Neutrophil (primary cell): ENCODE data around the gene CLCA1.

ENCODE experiments used
- H3K27ac ChIP-seq: fragments of 200-600 bp; sonication (generic); 2 replicates; pipeline ENCODE4 v1.5.1; 2016; ENCODE audit warnings: mild to moderate bottlenecking, moderate library complexity
- H3K27me3 ChIP-seq: fragments of 200-600 bp; sonication (generic); 2 replicates; pipeline ENCODE4 v1.6.0; 2016; ENCODE audit warnings: mild to moderate bottlenecking
- H3K36me3 ChIP-seq: fragments of 200-600 bp; sonication (generic); 2 replicates; pipeline ENCODE4 v1.5.1; 2017
- H3K4me1 ChIP-seq, 2 experiments: fragments of 200-600 bp in 1 of 2; sonication (generic) in 1 of 2; 1 replicate in 1 of 2; 2 replicates in 1 of 2; pipeline versions ENCODE4 v1.5.1 to v1.6.1; 2013 to 2016; ENCODE audit warnings: low read depth in 1 of 2, low read length in 1 of 2, mild to moderate bottlenecking in 1 of 2, moderate library complexity in 1 of 2; ENCODE audit not compliant: control insufficient read depth in 1 of 2, insufficient read depth in 1 of 2
- H3K4me3 ChIP-seq, 2 experiments: fragments of 200-600 bp in 1 of 2; sonication (generic) in 1 of 2; 1 replicate in 1 of 2; 2 replicates in 1 of 2; pipeline ENCODE4 v1.5.1; 2013 to 2016; ENCODE audit warnings: low read depth in 1 of 2, low read length in 1 of 2, mild to moderate bottlenecking in 1 of 2, moderate library complexity in 1 of 2
- H3K9me3 ChIP-seq: fragments of 200-600 bp; sonication (generic); 2 replicates; pipeline ENCODE4 v1.5.1; 2016
- TF ChIP-seq, protein P1 (sequence below): fragments of 200-600 bp; sonication (generic); IDR thresholded peaks from 2 replicates; pipeline ENCODE4 v1.5.1; 2016; ENCODE audit warnings: antibody characterized with exemption

CLCA1 gene

DNA sequence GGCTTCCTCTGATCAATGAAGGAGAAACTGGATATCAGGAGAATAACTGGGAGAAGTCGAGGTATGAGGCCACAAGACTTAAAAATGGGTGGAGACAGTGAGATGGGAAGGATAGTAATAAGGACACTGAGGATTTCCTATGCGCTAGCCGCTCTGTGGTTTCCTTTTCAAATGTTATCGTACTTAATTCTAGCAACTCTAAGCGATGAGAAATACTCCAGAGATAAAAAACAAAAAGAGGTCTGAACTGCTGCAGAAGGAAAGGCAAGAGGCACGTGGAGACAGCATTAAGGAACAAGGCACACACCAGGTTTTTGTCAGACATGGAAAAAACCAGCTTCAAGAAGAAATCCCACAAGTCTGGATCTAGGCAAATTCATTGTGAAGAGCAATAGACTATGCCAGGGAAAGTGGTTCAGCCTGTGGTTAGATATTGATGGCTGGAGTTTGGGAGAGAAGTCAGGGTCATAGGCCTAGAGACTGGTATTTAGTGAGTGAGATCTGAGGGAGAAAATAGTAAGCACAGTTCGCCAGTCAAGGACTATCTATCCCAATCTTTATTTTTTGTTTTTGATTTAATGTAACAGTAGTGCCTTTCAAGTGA, 39.5 kb upstream of the CLCA1 start:
- peaks cover 8% of the 10 kb centered on the region for H3K27me3 ChIP-seq
- TF ChIP-seq, protein P1, sequence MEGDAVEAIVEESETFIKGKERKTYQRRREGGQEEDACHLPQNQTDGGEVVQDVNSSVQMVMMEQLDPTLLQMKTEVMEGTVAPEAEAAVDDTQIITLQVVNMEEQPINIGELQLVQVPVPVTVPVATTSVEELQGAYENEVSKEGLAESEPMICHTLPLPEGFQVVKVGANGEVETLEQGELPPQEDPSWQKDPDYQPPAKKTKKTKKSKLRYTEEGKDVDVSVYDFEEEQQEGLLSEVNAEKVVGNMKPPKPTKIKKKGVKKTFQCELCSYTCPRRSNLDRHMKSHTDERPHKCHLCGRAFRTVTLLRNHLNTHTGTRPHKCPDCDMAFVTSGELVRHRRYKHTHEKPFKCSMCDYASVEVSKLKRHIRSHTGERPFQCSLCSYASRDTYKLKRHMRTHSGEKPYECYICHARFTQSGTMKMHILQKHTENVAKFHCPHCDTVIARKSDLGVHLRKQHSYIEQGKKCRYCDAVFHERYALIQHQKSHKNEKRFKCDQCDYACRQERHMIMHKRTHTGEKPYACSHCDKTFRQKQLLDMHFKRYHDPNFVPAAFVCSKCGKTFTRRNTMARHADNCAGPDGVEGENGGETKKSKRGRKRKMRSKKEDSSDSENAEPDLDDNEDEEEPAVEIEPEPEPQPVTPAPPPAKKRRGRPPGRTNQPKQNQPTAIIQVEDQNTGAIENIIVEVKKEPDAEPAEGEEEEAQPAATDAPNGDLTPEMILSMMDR = no peak
- H3K4me3 ChIP-seq = no peak overlapping the region
- no peak overlapping the region for H3K27ac ChIP-seq
- H3K9me3 ChIP-seq = no peaks in the 10 kb centered on the region
- peaks cover 7 to 8% of the 10 kb centered on the region in 2 experiments for H3K4me1 ChIP-seq
- H3K36me3 ChIP-seq = no peaks in the 10 kb centered on the region

DNA sequence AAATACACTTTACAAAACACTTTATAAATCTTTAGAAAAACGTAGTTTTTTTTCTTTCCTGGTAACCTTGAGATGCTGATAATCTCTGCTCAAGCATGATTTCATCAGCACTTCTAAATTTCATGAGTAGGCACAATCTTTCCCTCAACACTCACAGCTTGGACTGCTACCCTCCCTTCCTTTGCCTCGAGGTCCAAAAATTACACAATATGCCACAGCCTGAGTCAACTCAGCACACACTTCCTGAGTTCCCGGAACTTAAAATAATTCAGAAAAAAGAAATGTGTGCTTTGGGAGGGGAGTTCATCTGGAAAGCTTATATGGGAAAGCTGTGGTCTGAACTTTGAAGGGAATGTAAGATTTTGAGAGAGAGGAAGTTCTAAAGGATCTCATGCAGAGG, 38.9 kb upstream of the CLCA1 start:
- H3K4me3 ChIP-seq = no peak overlapping the region
- H3K9me3 ChIP-seq = no peaks in the 10 kb centered on the region
- TF ChIP-seq, protein P1 = no peak
- no peak overlapping the region for H3K27ac ChIP-seq
- H3K36me3 ChIP-seq = no peaks in the 10 kb centered on the region
- H3K4me1 ChIP-seq = peaks cover 7 to 8% of the 10 kb centered on the region in 2 experiments
- H3K27me3 ChIP-seq = peaks cover 8% of the 10 kb centered on the region

DNA sequence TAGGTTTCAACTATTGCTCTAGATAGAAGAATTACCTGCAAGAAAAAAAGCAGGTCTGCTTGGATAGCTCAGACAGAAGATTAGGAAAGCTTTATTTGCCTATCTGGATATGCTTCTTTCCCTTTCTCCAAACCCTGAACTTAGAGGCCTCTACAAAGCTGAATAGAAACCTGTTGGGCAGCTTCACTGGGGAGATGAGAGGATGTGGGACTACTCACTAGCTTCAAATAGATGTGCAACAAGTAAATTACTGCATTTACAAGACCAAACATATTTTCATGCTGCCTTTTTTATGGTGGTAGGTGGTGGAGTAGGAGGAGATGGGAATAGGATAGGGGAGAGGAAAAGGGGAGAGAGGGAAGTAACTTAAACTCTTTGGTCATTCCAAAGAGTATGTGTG, 38.4 kb upstream of the CLCA1 start:
- H3K9me3 ChIP-seq = no peaks in the 10 kb centered on the region
- H3K36me3 ChIP-seq = no peaks in the 10 kb centered on the region

DNA sequence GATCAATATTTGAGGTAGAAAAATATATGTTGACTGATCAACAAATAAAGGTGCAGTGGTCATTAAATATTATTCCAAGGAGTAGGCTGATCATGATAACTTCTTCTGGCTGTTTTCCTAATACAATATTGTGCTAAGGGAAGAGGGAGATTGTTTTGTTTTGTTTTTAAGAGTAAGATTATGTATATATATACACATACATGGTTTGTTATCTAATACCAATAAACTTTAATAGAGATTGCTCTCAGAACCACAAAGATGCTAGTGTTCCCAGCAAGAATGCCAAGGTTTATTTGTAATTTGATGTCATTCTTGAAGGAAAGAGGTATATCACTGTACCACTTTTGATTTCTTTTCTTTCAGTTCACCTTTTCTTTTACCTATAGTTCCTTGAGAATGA, 34.7 kb upstream of the CLCA1 start:
- Histone ChIP-seq H3K4me1 (peaks cover 7 to 8% of the 10 kb centered on the region in 2 experiments), H3K27ac (no peak overlapping the region), H3K9me3 (no peaks in the 10 kb centered on the region), H3K4me3 (no peak overlapping the region), H3K27me3 (no peaks in the 10 kb centered on the region), H3K36me3 (no peaks in the 10 kb centered on the region)
- TF ChIP-seq, protein P1 = no peak

More for the DNA sequence above, 38.4 kb upstream of the CLCA1 start:
- TF ChIP-seq, protein P1 = no peak
- H3K27ac ChIP-seq = no peak overlapping the region
- peaks cover 8% of the 10 kb centered on the region for H3K27me3 ChIP-seq
- H3K4me3 ChIP-seq = no peak overlapping the region
- H3K4me1 ChIP-seq = peaks cover 7 to 8% of the 10 kb centered on the region in 2 experiments

DNA sequence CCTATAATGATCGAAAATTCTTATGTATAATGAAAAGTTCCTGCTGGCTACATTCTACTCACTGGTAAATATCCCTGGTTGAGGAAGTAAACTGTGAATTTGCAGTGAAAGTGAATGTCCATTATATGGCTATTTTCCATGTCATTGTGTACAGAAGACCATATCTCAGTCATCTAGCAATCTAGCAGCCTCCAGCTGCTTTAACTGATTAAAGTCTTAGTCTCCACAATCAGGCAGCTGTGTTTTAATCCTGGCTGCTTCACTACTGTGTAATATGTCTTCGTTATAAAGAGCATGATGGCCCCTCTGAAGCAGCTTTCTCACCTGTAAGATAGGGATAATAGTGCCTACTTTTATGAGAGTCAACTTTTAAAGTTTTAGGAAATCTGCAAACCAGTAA, 33.4 kb upstream of the CLCA1 start:
- no peak overlapping the region for H3K27ac ChIP-seq
- no peaks in the 10 kb centered on the region for H3K4me1 ChIP-seq
- H3K27me3 ChIP-seq = no peaks in the 10 kb centered on the region
- no peaks in the 10 kb centered on the region for H3K9me3 ChIP-seq
- H3K36me3 ChIP-seq = no peaks in the 10 kb centered on the region
- no peak overlapping the region for H3K4me3 ChIP-seq
- TF ChIP-seq, protein P1 = no peak
